ENCODE results near the gene EFHD1.

DNA sequence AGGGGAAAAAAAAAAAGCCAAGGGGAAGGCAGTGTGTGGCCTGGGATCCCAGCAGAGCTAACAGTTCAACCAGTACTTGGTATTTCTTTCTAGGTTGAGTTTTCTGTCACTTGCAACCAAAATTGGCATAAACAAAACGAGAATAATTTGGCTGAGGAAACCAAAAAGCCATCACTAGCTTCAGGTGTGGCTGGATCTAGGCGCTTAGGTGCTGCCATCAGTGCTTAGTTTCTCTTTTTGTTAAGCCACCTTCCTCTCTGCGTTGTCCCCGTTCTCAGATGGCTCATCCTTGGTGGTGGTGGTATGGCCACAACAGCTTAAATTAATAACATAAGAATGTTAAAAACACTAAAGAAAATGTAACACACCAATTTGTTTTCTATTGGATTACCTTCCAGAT lies 2.4 kb downstream of the EFHD1 start:
- TF ChIP-seq, protein P1, sequence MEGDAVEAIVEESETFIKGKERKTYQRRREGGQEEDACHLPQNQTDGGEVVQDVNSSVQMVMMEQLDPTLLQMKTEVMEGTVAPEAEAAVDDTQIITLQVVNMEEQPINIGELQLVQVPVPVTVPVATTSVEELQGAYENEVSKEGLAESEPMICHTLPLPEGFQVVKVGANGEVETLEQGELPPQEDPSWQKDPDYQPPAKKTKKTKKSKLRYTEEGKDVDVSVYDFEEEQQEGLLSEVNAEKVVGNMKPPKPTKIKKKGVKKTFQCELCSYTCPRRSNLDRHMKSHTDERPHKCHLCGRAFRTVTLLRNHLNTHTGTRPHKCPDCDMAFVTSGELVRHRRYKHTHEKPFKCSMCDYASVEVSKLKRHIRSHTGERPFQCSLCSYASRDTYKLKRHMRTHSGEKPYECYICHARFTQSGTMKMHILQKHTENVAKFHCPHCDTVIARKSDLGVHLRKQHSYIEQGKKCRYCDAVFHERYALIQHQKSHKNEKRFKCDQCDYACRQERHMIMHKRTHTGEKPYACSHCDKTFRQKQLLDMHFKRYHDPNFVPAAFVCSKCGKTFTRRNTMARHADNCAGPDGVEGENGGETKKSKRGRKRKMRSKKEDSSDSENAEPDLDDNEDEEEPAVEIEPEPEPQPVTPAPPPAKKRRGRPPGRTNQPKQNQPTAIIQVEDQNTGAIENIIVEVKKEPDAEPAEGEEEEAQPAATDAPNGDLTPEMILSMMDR (IDR thresholded peaks at IDR 0.05) = no peak
- no peak for TF ChIP-seq ZFX (IDR thresholded peaks at IDR 0.05; ENCODE audit: borderline replicate concordance)
